Fibroblast of lung (primary cell): ENCODE results near the gene RETREG1. TPM values are rescaled to one million over a fixed set of nuclear protein-coding genes. Genes with fewer than 3 reads are reported as not detected.
A peak's percentile ranks its signal among the peaks of the same experiment; 100 is the strongest.

Experiments
- DNase-seq, 2 donors: peaks; one replicate each; pipeline versions ENCODE4 v3.0.0 to v3.0.0-alpha.2; 2010; ENCODE audit warnings: low read depth in 2 of 2
- H2AFZ ChIP-seq: 2 replicates; pipeline ENCODE4 v1.5.1; 2012; ENCODE audit warnings: low read length, control low read depth, inconsistent platforms
- H3K27ac ChIP-seq: 2 replicates; pipeline ENCODE4 v1.5.1; 2011; ENCODE audit warnings: low read length, control low read depth; ENCODE audit not compliant: insufficient read depth
- H3K27me3 ChIP-seq: 2 replicates; pipeline ENCODE4 v1.5.1; 2011; ENCODE audit warnings: mild to moderate bottlenecking, low read length; ENCODE audit not compliant: control insufficient read depth, insufficient read depth
- H3K36me3 ChIP-seq: 2 replicates; pipeline ENCODE4 v1.5.1; 2011; ENCODE audit warnings: low read length; ENCODE audit not compliant: control insufficient read depth, insufficient read depth
- H3K4me1 ChIP-seq: 2 replicates; pipeline ENCODE4 v1.5.1; 2011; ENCODE audit warnings: low read length; ENCODE audit not compliant: control insufficient read depth, insufficient read depth; ENCODE audit errors: extremely low read depth
- H3K4me2 ChIP-seq: 2 replicates; pipeline ENCODE4 v1.5.1; 2011; ENCODE audit warnings: low read length, control low read depth; ENCODE audit not compliant: insufficient read depth; ENCODE audit errors: extremely low read depth
- H3K4me3 ChIP-seq, 4 experiments: fragments of 200-600 bp in 1 of 4; sonication (generic) in 1 of 4; replicated peaks in 1 of 4; 2 replicates each; pipeline ENCODE4 v1.5.1; 2011 to 2016; ENCODE audit warnings: low read length in 4 of 4, low read depth in 3 of 4, mild to moderate bottlenecking in 3 of 4, control low read depth in 2 of 4, inconsistent platforms in 1 of 4, mixed read lengths in 1 of 4; ENCODE audit not compliant: insufficient read depth in 1 of 4; ENCODE audit errors: control extremely low read depth in 1 of 4
- H3K79me2 ChIP-seq: 2 replicates; pipeline ENCODE4 v1.5.1; 2012; ENCODE audit warnings: mild to moderate bottlenecking, low read length, inconsistent platforms; ENCODE audit not compliant: control insufficient read depth, insufficient read depth
- H3K9ac ChIP-seq: 2 replicates; pipeline ENCODE4 v1.5.1; 2011; ENCODE audit warnings: mild to moderate bottlenecking, low read length, control low read depth; ENCODE audit not compliant: insufficient read depth
- H3K9me3 ChIP-seq: 2 replicates; pipeline ENCODE4 v1.5.1; 2012; ENCODE audit warnings: low read depth, low read length; ENCODE audit not compliant: control insufficient read depth, insufficient read depth
- H4K20me1 ChIP-seq: 2 replicates; pipeline ENCODE4 v1.5.1; 2011; ENCODE audit warnings: low read length; ENCODE audit not compliant: control insufficient read depth, insufficient read depth; ENCODE audit errors: extremely low read depth
- EZH2 ChIP-seq: IDR thresholded peaks from 2 replicates; pipeline ENCODE4 v1.5.1; 2012; ENCODE audit warnings: low read length, control low read depth, mild to moderate bottlenecking; ENCODE audit errors: missing control alignments
- polyA plus RNA-seq, 2 donors: library from polyadenylated mRNA; depleted of rRNA in 1 of 2; stranded (reverse) in 1 of 2; unstranded in 1 of 2; fragments of >200 nt; gene quantifications; 2 replicates each; pipeline ENCODE4 v1.2.1, GENCODE V29; 2011 to 2012; ENCODE audit warnings: missing spikeins in 1 of 2
- total RNA-seq: library from RNA; depleted of rRNA; stranded (reverse); fragments of >200 nt; gene quantifications from 2 replicates; pipeline ENCODE4 v1.2.1, GENCODE V29; 2014
- TF ChIP-seq, protein P1 (sequence below), 2 donors: IDR thresholded peaks in 1 of 2; conservative IDR thresholded peaks in 1 of 2; 1 replicate in 1 of 2; 2 replicates in 1 of 2; pipeline ENCODE4 v1.5.1; 2011 to 2012; ENCODE audit warnings: low read length in 2 of 2, control low read depth in 1 of 2, inconsistent platforms in 1 of 2, low read depth in 1 of 2, mild to moderate bottlenecking in 1 of 2

Gene RETREG1
- total and polyA plus RNA-seq, 2 donors (not counting 1 experiment from before 2014, with no cell fraction given): 0.41 to 0.99 TPM

DNA sequence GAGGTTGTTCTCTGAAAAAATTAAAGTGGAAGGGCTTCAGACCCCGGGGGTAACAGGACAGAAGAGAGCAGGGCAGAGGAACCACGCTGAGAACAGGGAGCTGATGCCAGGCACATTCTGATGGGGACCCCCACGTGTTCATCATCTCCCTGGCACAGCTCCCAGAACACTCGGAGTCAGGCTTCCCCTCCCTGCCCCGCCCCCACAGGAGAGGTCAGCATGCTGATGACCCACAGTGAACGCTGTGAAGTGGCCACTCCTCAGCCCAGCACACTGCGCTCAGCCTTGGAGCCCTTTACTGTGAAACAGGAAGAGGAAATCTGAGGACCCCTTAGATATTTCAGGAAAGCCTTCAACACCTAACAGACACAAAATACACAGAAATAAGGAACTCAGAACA is 16.4 kb downstream of the RETREG1 start:
- no peaks in the 10 kb centered on the region for H3K36me3 ChIP-seq
- H3K27me3 ChIP-seq: peaks cover 2% of the 10 kb centered on the region
- H4K20me1 ChIP-seq: no peaks in the 10 kb centered on the region
- no peak overlapping the region for H3K4me2 ChIP-seq
- no peaks in the 10 kb centered on the region for H3K4me1 ChIP-seq
- no peak overlapping the region for H3K9ac ChIP-seq
- H3K9me3 ChIP-seq: no peaks in the 10 kb centered on the region
- H2AFZ ChIP-seq: no peak overlapping the region
- H3K79me2 ChIP-seq: no peaks in the 10 kb centered on the region
- TF ChIP-seq, protein P1, sequence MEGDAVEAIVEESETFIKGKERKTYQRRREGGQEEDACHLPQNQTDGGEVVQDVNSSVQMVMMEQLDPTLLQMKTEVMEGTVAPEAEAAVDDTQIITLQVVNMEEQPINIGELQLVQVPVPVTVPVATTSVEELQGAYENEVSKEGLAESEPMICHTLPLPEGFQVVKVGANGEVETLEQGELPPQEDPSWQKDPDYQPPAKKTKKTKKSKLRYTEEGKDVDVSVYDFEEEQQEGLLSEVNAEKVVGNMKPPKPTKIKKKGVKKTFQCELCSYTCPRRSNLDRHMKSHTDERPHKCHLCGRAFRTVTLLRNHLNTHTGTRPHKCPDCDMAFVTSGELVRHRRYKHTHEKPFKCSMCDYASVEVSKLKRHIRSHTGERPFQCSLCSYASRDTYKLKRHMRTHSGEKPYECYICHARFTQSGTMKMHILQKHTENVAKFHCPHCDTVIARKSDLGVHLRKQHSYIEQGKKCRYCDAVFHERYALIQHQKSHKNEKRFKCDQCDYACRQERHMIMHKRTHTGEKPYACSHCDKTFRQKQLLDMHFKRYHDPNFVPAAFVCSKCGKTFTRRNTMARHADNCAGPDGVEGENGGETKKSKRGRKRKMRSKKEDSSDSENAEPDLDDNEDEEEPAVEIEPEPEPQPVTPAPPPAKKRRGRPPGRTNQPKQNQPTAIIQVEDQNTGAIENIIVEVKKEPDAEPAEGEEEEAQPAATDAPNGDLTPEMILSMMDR (conservative IDR thresholded peaks at IDR 0.05 in 1 of 2, IDR thresholded peaks at IDR 0.05 in 1 of 2; ENCODE audit: low read depth in 1 of 2, low read length in 2 of 2): no peak
- TF ChIP-seq EZH2: no peak
- H3K27ac ChIP-seq: no peak overlapping the region
- DNase-seq: peak; percentile 14 to 27
- no peak overlapping the region for H3K4me3 ChIP-seq

DNA sequence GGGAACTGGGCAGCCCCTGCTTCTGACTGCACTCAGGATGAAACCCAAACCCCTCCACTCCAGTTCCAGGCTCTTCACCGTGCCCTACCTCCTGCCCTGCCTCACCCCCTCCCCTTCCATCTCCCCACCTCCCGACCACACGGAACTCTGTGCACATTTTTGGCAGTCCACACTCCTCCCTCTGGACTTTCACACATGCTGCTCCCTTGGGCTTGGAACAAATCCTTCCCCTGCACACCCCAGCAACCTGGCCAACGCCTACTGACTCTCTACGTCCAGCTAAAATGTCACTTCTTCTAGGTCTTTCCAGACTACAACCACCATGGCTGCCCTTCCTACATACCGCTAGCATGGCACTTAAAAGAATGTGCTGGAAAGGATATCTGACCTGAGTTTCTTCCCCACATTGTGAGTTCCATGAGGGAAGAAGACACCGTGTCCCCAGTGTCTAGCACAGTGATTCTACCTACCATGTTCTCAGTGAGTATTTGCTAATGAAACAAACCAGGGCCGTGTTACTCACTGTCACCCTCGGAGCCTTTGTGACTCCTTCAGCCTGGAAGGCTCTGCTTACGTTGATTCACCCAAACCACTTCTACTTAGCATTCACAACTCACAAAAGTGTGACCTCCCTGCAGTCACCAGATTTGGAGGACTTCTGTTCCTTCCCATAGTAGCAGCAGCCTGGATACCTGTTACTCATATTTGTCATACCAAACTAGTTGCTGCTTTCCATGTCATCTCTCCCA is 18.7 kb downstream of the RETREG1 start:
- Histone ChIP-seq H3K4me1 (no peaks in the 10 kb centered on the region), H3K4me2 (no peak overlapping the region), H4K20me1 (no peaks in the 10 kb centered on the region), H3K27me3 (peaks cover 2% of the 10 kb centered on the region), H3K36me3 (no peaks in the 10 kb centered on the region), H3K4me3 (no peak overlapping the region), H3K9ac (no peak overlapping the region), H2AFZ (no peak overlapping the region), H3K9me3 (no peaks in the 10 kb centered on the region), H3K27ac (no peak overlapping the region), H3K79me2 (no peaks in the 10 kb centered on the region)
- DNase-seq: no peak
- TF ChIP-seq, protein P1 (conservative IDR thresholded peaks at IDR 0.05 in 1 of 2, IDR thresholded peaks at IDR 0.05 in 1 of 2; ENCODE audit: low read depth in 1 of 2, low read length in 2 of 2): no peak
- TF ChIP-seq EZH2: no peak

DNA sequence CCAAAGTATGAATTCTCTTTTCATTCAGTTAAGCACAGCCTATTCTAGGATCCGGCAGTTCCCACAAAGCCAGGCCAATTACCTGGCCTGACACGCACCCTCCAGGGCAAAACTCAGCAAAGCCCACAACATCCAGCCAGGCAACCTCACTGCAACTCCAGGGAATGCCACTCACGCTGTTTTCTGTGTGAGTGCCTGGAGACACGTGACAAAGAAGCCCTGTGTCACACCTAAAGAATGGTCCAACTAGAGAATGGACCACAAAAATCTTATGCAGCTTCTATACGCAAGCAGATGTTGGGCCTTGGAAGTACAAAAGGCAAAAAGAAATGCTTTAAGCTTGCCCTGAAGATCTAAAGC is 20.2 kb downstream of the RETREG1 start:
- Histone ChIP-seq H4K20me1 (no peaks in the 10 kb centered on the region), H3K27me3 (peaks cover 2% of the 10 kb centered on the region), H3K79me2 (no peaks in the 10 kb centered on the region), H3K27ac (no peak overlapping the region), H3K4me1 (no peaks in the 10 kb centered on the region), H3K9ac (no peak overlapping the region), H3K36me3 (no peaks in the 10 kb centered on the region), H3K4me3 (no peak overlapping the region), H2AFZ (no peak overlapping the region), H3K9me3 (no peaks in the 10 kb centered on the region), H3K4me2 (no peak overlapping the region)
- TF ChIP-seq EZH2: no peak
- TF ChIP-seq, protein P1 (conservative IDR thresholded peaks at IDR 0.05 in 1 of 2, IDR thresholded peaks at IDR 0.05 in 1 of 2; ENCODE audit: low read depth in 1 of 2, low read length in 2 of 2): no peak
- DNase-seq: peak in 1 of 2 donors; percentile 89
